Activated CD8-positive, alpha-beta memory T cell treated with anti-CD3 and anti-CD28 coated beads for 4 hours (primary cell): Measurements from ENCODE around the gene PGA5.

ENCODE experiments used
- DNase-seq, 2 donors: peaks; one replicate each; pipeline ENCODE4 v3.0.0-alpha.2; 2020; ENCODE audit warnings: low read depth in 2 of 2

PGA5 gene

DNA sequence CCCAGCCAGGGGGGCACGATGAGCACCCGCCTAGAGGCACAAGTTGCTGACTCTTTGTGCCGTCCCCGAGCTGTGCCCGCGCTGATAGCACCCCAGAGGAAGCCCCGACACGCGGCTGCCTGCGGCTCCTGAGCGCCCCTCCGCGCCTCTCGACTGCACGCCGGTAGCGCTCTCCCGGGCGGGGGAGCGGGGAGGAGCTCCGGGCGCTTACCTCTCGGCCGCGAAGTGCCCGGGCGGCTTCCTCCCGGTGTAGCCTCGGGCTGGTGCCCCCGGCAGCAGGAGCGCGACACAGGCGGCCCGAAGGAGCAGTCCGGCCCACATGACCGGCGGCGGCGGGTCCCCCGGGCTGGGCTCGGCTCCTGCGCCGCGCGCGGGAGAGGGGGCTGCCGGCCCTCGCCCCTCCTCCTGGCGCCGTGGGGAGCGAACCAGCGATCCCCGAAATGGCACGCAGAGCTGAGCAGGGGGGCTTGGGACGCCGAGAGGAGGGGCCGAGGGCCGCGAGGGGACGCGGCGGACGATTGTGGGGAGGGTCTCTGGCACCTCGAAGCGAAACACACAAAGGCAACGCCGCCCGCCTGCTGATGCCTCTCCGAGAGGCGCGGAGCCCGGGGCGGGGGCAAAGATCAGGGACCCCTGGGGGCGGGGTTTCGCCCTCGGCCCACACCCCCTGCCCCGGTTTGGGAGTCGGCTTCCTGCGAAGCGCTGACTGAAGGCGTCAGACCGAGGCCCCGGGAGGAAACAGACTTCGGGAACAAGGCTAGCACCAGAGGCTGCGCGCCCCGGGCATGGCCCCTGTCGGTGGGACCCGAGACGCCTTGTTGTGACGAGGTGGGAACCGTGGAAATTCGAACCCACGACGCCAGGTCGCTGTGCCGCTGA lies 54.0 kb downstream of the PGA5 start, which contains the start of gene VWCE:
Gene VWCE, minus strand, starts transcription at position 600 of the 879 bp plus-strand sequence. Its CDS starts 279 bp downstream, at position 321.
- peak; percentile 41 to 52 for DNase-seq

DNA sequence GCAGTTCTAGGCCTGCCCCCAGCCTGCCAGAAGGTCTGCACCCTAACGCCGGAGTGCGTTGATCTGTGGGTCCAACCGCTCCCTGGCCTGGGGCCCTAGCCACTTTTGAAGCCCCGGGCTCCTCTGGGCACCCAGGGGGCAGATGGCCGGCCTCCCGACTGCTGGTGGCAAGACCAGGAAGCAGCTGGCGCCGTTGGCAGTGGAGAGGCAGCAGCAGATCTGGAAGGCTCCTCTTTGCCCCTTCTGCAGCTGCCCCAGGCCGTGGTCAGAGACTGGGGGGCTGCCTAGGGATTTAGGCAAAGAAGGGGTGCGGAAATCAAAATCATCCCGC lies 54.6 kb downstream of the PGA5 start:
- no peak for DNase-seq

DNA sequence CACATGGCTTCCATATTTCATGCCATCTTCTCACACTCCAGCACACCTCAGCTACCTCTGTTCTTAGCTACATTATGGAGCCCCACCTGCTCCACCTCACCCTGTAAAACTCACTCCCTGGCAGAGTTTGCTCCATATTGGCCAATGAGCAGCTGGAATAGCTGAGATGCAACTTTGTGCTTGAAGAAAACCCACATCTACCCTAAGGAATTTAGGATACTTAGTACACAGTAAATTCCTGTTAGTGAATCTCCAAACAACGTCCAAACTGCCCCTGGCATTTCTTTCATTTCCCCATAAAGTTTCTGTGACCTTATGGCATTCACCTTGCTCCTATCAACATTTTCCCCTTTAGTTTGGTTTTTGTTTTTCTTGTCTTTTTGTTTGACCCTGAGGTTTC lies 56.4 kb downstream of the PGA5 start:
- no peak for DNase-seq

DNA sequence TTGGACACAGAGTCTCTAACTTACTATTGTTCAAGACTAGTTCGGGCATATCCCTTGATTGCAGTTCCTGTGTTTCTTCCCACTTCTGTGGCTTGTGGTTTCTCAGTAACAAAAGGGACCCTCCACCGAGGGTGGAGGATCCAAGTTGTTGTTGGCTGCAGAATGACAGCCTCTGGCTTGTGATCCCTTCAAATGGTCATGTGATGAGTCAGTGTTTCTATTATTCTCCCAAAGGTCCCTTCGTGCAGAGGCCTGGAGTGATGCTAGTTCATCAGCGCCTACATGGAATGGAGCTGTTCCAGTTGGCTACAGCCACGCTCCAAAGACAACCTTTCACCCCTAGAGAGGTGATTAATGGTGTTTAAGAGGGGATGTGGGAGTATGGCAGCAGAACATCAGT lies 56.8 kb downstream of the PGA5 start:
- DNase-seq = no peak

DNA sequence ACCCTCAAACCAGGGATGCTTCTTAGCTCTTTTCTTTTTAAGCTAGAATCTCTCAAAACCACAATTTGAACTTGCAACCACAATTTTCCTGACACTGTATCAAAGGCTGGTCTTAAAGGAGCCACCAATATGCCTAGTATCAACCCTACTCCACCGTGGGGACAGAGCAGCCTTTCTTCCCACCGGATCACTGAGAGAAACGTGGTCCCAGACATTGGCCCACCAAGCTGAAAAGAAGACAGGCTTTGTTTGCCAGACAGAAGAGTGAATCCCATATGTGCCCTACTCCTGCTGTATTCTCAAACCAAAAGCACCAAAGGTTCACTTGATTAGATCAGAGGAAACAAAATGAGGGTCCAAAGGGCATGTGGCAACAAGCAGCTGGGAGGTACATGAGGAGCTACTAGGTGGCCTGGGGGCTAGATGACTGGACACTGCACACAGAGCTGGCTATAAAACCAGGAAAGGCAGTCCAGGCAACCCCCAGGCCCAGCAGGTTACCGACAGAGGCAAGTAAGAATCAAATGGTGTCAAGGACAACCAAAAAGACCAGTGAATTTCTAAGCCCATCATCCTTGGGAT lies 57.8 kb downstream of the PGA5 start:
- DNase-seq = no peak
